HG03571 (cell line): ENCODE results near the gene NFKBIB.
"Not testable (repeated sequence)": the region's sequence is repeated elsewhere in the genome, so short reads cannot be mapped to it uniquely, and the experiment has no call there.

ENCODE experiments used
- ATAC-seq: cut with Tn5 transposase; IDR thresholded peaks from one replicate; pipeline ENCODE4 v1.9.1; 2021; ENCODE audit not compliant: unreplicated experiment

The NFKBIB gene

GRCh38 chr19:38922482-38922881 lies 22.7 kb downstream of the NFKBIB start:
- ATAC-seq = no peak

- ATAC-seq = no peak
Measured at GRCh38 chr19:38924388-38924787, 24.6 kb downstream of the NFKBIB start.

- ATAC-seq = no peak
Measured at GRCh38 chr19:38928391-38929001, 28.7 kb downstream of the NFKBIB start.

GRCh38 chr19:38929929-38930775 lies 30.4 kb downstream of the NFKBIB start, which contains the start of gene SARS2:
Gene SARS2, minus strand, starts transcription at chr19:38930763. Its CDS starts 27 bp downstream, at chr19:38930736.
- peak; percentile 61 for ATAC-seq

GRCh38 chr19:38930776-38931520 lies 31.2 kb downstream of the NFKBIB start, which contains the start of gene MRPS12:
Gene MRPS12, plus strand, starts transcription at chr19:38930944. Its CDS starts 351 bp downstream, at chr19:38931295.
- peak; percentile 79 for ATAC-seq

- ATAC-seq = no peak
Measured at GRCh38 chr19:38931521-38931793, 31.7 kb downstream of the NFKBIB start.

- no peak for ATAC-seq
Measured at GRCh38 chr19:38932425-38933179, 32.8 kb downstream of the NFKBIB start.

GRCh38 chr19:38933544-38933943 lies 33.8 kb downstream of the NFKBIB start:
- no peak for ATAC-seq

- no peak for ATAC-seq
Measured at GRCh38 chr19:38939957-38940356, 40.2 kb downstream of the NFKBIB start.

- not testable (repeated sequence) for ATAC-seq
Measured at GRCh38 chr19:38941466-38941865, 41.7 kb downstream of the NFKBIB start.

- ATAC-seq = no peak
Measured at GRCh38 chr19:38941979-38942378, 42.2 kb downstream of the NFKBIB start.

- no peak for ATAC-seq
Measured at GRCh38 chr19:38942471-38943181, 42.9 kb downstream of the NFKBIB start.

GRCh38 chr19:38944981-38945506 lies 45.3 kb downstream of the NFKBIB start:
- no peak for ATAC-seq

GRCh38 chr19:38945562-38946228 lies 45.9 kb downstream of the NFKBIB start:
- ATAC-seq = no peak

GRCh38 chr19:38946229-38947010 lies 46.7 kb downstream of the NFKBIB start:
- ATAC-seq = no peak

GRCh38 chr19:38949580-38950367 lies 50.0 kb downstream of the NFKBIB start:
- ATAC-seq = no peak

GRCh38 chr19:38951187-38951586 lies 51.4 kb downstream of the NFKBIB start:
- no peak for ATAC-seq
